GM18868 (cell line): Measurements from ENCODE around the gene HRAS.
"Not testable (repeated sequence)": the region's sequence is repeated elsewhere in the genome, so short reads cannot be mapped to it uniquely, and the experiment has no call there.

Experiments
- ATAC-seq: cut with Tn5 transposase; IDR thresholded peaks from one replicate; pipeline ENCODE4 v1.9.1; 2021; ENCODE audit warnings: mild to moderate bottlenecking, moderate library complexity; ENCODE audit not compliant: unreplicated experiment

HRAS gene

DNA sequence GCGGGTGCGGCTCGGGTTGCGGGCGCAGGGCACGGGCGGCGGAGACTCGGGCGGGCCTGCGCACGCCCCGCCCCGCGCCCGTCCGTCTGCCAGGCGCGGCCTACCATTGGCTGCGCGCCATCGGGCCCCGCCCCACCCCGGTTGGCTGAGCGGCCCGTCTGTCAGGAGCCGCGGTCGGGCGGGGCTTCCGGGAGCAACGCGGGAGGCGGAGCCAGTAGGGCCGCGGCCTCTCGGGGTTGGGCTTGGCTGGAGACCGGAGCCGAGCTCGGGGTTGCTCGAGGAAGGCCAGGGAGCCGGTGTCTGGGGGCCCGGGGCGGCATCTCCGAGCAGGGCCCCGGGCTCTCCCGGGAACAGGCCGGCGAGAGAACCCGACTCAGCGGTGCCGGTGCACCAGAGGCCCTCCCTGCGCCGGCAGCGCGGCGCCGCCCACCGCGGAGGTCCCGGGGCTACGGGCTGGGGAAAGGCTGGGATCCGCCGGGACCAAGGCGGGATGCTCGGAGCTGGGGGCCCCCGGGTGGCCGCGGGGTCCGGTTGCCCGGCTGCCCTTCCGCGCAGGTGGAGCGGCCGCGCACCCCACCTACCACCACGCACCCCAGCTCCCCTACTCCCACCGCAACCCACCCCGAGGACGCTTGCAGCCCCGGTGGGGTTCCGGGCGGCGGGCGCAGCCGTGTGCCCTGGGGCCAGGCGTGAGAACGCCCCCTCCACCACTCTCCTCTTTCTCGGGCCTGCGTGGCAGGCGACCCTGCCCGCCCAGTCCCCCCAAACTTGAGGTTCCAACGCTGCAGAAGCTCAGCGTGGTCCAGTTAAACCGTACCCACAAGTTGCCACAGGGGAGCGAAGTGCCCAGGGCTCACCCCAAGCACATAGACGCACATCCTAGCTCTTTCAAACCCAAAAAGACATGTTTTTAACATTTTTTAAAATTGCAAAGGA is at the start of gene HRAS:
HRAS (minus strand) TSS at position 58 of the 936 bp plus-strand sequence.
- peak; percentile 81 for ATAC-seq

DNA sequence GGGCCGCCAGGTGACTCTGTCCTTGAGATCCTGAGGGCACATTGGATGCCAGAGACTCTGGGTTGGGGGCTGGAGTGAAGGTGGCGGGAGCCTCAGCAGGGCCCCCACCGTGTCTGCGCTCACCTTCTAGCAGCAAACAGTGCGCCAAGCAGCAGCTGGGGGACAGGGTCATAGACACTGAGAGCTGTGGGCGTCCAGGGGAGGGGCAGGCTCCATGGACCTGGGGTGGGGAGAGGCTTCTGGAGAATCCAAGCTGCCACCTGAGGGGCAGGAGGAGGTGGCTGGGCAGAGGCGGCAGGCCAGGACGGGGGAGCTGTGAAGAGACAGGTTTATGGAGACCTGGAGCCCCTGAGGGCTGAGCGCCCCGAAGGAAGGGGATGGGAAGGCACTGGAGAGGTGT is 48.9 kb upstream of the HRAS start:
- ATAC-seq: no peak

DNA sequence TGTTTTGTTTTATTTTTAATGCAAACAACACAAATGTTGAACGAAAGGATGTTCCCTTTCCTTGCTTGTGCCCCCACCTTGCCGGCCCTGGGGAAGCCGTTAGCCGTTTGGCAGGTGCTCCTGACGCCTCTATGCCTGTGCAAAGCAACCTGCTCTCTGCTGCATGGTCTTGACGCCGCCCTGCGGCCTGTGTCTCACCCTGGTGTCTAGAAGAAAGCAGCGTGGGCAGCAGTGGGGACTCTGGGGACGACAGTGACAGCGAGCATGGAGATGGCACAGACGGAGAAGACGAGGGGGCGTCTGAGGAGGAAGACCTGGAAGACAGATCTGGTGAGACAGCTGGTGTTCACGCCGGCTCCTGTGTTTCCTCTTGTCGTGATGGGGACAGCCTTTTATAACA is 46.4 kb upstream of the HRAS start:
- no peak for ATAC-seq

DNA sequence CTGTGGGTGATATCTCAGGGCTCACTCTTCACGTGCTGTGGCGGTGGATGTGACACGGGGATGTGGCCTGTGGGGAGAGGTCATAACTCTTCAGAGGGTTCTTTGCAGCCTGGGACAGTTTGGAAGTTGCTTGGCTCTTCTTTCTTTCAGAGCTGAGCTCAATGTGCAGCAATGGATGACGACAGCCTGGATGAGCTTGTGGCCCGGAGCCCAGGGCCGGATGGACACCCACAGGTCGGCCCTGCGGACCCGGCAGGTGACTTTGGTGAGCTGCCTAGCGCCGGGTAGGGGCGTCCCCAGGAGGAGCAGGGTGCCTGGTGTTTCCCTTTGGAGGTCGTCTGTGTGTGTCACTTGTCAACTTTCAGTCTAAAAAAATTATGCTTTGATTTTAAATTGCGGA is 46.0 kb upstream of the HRAS start:
- no peak for ATAC-seq

DNA sequence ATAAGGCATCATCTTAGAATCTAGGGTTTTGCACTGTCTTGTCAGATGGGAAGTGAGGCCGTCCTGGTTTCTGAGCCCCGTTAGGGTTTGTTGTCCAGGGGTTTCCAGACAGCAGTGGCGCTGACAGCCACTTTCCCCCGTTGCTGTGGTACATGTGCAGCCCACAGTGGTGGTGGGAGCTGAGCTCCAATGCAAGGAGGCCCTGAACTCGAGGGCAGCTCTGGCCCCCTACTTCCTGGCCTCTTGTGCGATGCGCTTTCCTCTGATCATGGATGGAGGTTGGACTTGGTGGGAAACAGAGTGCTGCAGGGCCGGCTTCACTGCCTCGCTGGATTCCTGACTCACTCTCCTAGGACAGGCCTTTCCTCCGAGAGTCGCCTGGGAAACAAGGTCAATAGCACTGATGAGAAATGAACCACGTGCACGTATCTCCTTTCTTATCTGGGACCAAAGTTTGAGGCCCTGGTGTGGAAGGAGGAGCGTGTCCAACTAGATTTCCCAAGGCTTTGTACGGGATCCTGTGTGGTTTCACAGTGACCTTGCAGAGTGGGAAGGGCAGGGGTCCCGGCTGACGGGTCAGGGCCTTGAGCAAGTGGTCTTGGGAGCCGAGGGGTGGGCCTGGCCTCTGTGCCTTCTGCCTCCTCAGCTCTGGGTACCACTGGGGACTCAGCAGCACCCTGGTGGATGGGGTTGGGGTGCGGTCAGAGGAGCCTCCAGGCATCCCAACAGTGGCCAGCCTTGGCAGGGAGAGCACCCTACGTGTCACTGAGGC is 44.6 kb upstream of the HRAS start:
- no peak for ATAC-seq

DNA sequence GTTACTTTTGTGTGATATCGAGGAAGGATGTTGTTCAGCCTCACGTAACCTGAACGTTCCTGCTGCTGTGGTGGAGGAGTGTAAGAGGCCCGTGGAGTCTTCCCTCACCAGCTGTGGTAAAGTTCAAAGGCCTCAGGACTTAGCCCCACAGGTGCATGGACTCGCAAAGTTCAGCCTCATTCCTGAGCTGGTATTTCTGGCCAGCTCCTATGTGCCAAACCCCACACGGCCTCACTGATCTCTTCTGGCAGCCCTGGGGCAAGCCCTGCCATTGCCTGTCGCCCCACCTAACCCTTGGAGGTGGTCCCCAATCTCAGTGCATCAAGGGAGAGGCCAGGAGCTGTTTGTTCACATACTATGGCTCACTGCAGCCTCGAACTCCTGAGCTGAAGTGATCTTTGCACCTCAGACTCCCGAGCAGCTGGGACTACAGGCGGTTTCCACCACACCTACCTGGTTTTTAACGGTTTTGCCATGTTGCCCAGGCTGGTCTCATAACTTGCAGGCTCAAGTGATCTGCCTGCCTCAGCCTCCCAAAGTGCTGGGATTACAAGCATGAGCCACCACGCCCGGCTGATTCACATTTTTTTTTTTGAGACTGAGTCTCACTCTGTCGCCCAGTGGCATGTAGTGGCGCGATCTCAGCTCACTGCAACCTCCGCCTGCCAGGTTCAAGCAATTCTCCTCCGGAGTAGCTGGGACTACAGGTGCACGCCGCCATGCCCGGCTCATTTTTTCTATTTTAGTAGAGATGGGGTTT is 43.1 kb upstream of the HRAS start:
- no peak for ATAC-seq

DNA sequence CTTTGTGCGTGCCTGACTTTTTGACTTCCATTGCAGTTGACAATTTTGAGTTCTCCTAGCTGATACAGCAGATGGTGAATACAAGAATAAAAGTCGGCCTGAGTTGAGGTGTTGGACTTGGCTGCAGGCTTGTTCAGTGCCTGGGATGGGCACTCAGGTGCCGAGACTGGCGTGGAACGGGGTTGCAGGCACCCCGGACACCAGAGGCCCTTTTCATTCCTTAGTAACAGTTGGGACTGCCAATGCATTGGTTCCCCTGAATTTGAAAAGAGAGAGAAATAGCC is 42.2 kb upstream of the HRAS start:
- no peak for ATAC-seq

DNA sequence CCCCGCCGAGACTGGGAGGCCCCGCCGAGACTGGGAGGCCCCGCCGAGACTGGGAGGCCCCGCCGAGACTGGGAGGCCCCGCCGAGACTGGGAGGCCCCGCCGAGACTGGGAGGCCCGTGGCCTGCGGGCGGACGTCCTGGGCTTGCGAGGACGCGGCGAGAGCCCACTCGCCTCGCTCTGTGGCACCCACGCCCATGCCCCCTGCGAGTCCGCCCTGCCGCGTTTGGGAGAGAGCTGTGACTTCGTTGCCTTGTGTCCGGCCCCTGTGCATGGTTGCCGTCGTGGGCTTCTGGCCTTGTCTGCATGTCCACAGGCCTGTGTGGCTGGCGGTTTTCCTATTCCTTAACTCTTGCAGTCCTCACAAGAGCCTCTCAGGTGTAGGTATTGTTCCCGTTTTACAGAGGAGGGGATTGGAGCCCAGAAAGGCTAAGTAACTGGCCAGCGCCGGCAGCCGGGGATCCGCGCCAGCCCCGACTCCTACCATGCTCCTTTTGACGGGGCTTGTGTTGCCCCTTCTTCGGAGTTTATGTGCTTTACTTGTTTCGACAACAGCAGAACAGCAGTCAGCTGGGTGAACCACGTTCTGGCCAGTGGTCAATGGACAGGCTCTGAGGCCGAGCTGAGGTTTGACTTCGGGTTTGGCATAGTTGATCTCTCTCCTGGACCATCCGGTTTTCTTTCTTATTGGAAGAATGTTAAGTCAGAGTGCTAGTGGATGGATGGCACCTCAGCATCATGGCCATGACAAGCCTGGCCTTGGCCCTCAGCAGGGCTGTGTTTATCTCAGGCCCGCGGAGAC is 41.6 kb upstream of the HRAS start:
- ATAC-seq: no peak

DNA sequence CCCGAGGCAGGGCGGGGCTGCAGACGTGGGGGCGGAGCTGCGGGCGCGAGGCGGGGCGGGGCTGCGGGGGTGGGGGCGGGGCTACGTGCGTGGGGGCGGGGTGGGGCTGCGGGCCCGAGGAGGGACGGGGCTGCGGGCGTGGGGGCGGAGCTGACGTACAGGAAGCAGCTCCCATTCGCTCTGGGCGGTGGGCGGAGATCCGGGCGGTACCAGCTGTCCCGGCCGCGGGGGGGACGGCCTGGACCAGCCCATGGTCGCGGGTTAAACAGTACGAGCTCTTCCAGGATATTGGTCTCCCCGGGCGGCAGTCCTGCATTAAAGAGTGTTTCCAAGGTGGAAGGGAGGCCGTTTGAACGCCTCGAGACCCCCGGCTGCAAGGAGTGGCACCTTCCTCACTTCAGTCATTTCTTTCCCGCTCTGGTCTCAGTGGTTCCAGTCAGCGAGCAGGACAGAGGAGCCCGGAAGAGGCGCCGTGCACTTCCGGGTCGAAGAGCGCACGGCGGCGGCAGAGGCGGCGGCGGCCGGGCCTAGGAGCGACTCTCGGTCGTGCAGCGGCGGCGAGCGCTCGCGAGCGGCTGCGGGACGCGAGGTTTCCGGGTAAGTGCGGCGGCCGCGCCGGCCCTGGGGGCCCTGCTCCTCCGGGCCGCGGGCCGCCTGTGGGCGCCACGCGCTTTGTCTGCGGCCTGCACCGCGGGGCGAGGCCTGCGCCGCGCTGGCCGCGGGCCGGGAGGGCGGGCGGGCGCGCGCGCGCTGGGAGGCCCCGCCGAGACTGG is 40.8 kb upstream of the HRAS start, which contains the start of gene PHRF1:
PHRF1 (plus strand) TSS at position 475 of the 773 bp plus-strand sequence. CDS start 5,043 bp downstream, outside the sequence.
- peak; percentile 84 for ATAC-seq

DNA sequence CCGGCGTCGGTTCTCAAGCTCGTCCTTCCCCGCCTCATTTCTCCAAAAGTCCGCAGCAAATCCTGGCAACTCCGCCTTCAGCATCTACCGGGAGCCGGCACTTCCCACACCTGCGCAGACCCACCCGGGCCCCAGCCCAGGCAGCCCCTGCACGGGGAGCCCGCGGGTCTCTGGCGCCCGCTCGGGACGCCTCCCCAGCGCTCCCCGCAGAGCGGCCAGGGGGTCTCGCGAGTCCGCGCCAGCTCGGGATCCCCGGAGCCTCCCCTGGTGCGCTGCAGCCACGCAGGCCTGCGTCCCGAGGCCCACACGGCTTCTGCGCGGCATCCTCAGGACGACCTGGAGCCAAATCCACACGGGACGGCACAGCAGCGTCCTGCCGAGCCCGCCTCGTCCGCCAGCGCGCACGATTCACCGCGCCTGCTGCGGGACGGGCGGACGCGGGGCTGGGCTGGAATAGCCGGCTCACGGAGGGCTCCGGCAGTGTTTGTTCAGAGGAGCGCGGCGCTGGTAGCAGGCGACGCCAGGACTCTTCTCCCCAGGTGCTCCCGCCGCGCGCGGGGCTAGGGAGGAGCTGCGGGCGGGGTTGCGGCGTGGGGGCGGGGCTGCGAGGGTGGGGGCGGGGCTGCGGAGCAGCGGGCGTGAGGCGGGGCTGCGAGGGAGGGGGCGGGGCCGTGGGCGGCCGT is 40.1 kb upstream of the HRAS start:
- peak; percentile 27 for ATAC-seq

DNA sequence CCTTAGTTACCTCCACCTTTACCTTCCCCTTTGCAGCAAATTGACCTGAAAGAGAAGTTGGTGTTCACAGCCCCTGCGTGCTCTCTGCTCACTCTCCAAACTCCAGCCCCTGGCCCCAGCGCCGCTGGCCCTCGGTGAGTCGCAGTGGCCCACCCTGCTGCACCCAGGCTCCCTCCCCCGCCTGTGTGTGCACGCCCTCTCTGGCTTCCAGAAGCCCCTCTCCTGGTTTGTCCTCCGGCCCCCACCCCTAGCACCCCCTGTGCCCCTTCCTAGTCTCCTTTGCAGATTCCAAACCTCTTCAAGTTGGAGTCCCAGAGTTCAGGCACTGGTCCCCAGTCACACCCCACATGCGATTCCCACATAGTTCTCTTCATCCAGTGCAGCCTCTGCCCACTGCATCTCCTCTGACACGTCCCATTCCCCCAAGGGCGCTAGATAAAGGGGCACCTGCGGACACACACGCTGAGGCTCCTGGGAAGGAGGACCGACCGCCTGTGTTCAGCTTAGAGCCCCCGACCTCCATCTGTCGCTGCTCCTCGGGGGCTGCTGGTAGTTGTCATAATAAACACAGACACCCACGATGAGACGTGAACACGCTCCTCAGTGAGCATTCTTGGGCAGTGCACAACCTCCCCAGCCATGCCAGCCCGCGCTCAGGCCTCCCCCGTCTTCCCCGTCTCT is 39.4 kb upstream of the HRAS start:
- no peak for ATAC-seq

DNA sequence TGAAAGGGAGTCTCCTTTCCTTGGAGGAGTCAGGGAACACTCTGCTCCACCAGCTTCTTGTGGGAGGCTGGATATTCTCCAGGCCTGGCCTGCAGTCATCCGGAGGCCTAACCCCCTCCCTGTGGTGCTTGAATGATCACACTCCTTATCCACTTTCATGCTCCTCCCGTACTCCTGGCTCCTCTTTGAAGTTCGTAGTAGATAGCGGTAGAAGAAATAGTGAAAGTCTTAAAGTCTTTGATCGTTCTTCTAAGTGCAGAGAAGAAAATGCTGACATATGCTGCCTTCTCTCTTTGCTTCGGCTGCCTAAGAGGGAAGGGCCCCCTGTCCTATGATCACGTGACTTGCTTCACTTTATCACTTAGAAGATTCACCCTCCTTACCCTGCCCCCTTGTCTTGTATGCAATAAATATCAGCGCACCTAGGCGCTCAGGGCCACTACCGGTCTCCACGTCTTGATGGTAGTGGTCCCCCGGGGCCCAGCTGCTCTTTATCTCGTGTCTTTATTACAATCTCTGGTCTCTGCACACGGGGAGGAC is 38.7 kb upstream of the HRAS start:
- ATAC-seq: not testable (repeated sequence)

DNA sequence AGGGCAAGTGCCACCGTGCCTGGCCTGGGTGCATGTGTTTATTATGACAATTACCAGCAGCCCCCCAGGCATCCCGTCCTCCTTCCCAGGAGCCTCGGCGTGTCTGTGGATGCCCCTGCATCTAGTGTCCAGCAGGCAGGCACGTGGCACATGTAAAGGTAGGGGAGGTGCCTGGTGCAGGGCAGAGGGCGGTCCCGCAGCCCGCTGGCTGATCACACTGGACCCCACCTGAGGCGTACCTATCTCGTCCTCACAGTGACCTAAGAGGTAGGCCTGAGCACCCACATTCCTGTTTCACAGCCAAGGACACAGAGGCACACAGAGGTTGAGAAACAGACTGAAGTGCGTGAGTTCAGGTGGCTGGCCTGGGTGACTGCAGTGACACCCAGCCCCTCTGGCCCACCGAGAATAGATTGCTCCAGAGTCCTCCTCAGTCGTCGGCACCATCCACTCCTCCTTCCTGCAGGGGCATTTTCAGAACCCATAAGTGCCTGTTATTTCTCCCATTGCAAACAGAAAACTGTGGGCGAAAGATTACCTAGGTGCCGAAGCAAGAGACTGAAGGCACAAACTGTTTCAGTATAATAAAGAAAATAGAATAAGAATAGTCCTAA is 37.9 kb upstream of the HRAS start:
- ATAC-seq: no peak

DNA sequence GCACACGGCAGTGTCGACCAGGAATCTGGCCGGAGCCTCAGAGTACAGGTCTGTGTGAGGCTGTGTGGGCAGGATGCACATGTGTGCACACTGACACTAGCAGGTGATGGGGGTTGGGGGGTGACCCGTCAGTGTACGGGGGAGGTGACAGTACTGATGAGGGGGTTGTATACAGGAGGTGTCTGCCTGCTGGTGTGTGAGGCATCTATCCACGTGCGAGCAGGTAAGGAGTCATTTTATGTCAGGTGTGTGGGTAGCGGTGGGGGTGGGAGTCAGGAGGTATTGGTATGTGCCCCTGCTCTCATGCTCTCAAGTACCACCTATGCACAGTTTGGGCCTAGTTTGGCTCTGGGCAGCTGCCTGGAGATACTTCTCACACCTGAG is 36.4 kb upstream of the HRAS start:
- ATAC-seq: no peak

DNA sequence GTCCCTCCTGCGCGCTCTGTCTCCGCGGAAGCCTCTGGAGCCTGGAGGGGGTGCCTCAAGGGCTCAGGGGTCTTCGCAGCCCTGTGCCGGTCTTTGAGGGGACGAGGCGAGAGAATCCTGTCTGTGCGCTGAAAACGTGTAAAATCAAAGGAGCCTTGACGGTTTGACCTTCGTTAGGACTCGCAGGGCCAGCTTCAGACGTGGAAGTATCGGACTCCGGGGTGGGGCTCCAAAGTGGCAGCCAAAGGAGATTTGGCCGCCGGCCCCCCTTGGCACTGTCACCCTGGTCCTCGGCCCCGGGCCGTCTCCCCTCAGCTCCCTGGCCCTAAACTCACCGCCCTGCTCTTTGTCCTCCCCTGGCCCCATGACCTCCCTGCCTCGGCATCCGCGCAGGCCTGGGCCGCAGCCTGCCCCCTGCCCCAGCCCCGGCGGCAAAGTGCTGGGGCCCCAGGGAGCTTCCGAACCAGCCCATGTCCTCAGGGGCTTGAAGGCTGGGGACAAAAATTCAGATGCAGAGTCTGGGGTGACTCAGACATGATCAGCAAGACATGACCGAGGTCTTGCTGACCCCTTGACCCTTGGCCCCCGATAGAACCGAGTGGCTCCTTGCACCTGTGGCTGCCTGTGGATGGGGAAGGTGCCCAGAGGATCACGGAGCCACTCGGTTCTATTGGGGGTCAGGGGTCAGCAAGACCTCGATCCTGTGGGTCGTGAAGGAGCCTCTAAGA is 33.9 kb upstream of the HRAS start:
- ATAC-seq: no peak

DNA sequence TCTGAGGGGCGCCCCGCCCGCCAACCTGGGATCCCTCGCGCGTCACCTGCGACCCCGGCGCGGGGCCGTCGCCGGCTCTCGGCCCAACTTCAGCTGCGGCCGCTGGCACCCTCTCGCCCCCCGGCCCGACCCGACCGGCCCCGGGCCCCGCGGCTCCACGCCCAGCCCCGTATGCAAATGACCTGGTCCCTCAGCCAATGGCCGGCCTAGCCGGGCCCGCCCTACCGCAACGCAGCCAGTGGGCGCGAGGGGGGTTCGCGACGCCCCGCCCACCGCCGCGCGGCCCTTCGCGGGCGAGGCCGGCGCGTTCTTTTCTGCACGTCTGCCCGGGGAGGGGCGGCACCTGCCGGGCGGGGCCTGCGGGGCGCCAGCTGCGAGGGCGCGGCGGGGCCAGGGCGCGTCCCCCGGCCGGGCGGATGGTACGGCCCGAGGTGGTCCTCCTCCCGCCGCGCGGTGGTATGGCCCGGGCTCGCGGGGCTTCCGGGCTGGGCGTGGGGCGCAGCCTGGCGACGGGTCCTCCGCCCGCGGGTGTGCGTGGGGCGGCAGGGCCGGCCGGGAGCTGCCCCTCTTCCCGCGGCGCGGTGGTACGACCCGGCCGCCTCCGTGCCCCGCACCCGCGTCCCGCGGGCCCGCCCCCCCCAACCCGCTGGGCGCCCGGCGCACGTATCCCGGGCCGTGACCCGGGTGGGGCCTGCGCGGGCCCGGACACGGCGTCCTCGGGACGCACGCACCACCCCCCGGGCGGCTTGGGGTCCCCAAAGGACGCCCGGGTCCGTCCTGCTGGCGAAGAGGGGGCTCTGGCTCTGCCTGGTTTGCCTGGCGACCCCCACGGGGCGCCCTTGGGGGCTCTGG is 33.2 kb upstream of the HRAS start:
- ATAC-seq: peak; percentile 89
